ENCODE measurements around the gene VIPR1. TPM values are rescaled to one million over a fixed set of nuclear protein-coding genes. Genes with fewer than 3 reads are reported as not detected.
A peak's percentile ranks its signal among the peaks of the same experiment; 100 is the strongest.

VIPR1 gene
- total RNA-seq, 6 experiments from 2014 or later, result not detected

GRCh38 chr3:42545284-42545900 lies 42.9 kb downstream of the VIPR1 start:
- TF ChIP-seq CTCF (IDR thresholded peaks at IDR 0.05), result no peak; the same call in 1 of the 2 replicates
- DNase-seq, result no peak
- H3K4me3 Mint-ChIP-seq, result no peak overlapping the region

GRCh38 chr3:42546691-42547213 lies 44.3 kb downstream of the VIPR1 start:
- H3K9me3 Mint-ChIP-seq, result no peaks in the 10 kb centered on the region
- H3K4me3 Mint-ChIP-seq, result no peak overlapping the region
- H3K27me3 Mint-ChIP-seq (ENCODE audit: insufficient read depth), result peaks cover 7% of the 10 kb centered on the region
- H3K27ac Mint-ChIP-seq, result no peak overlapping the region
- no peaks in the 10 kb centered on the region for H3K4me1 Mint-ChIP-seq (ENCODE audit: low read depth)
- H3K36me3 Mint-ChIP-seq (ENCODE audit: low read depth), result peaks cover 5% of the 10 kb centered on the region; the same call in 1 of the 2 replicates
- no peak for DNase-seq
- no peak for TF ChIP-seq CTCF (IDR thresholded peaks at IDR 0.05)

More at GRCh38 chr3:42545284-42545900, 42.9 kb downstream of the VIPR1 start:
- peaks cover 7% of the 10 kb centered on the region for H3K27me3 Mint-ChIP-seq (ENCODE audit: insufficient read depth)
- H3K36me3 Mint-ChIP-seq (ENCODE audit: low read depth), result no peaks in the 10 kb centered on the region
- no peak overlapping the region for H3K27ac Mint-ChIP-seq
- no peaks in the 10 kb centered on the region for H3K4me1 Mint-ChIP-seq (ENCODE audit: low read depth)
- H3K9me3 Mint-ChIP-seq, result no peaks in the 10 kb centered on the region

GRCh38 chr3:42547401-42547945 lies 45.0 kb downstream of the VIPR1 start:
- H3K36me3 Mint-ChIP-seq (ENCODE audit: low read depth), result peaks cover 8% of the 10 kb centered on the region; the same call in 1 of the 2 replicates
- H3K27ac Mint-ChIP-seq, result no peak overlapping the region
- TF ChIP-seq CTCF (IDR thresholded peaks at IDR 0.05), result peak; percentile 99
- peaks cover 5% of the 10 kb centered on the region for H3K27me3 Mint-ChIP-seq (ENCODE audit: insufficient read depth)
- no peaks in the 10 kb centered on the region for H3K9me3 Mint-ChIP-seq
- DNase-seq, result peak; percentile 33
- no peaks in the 10 kb centered on the region for H3K4me1 Mint-ChIP-seq (ENCODE audit: low read depth)
- H3K4me3 Mint-ChIP-seq, result no peak overlapping the region

DNA sequence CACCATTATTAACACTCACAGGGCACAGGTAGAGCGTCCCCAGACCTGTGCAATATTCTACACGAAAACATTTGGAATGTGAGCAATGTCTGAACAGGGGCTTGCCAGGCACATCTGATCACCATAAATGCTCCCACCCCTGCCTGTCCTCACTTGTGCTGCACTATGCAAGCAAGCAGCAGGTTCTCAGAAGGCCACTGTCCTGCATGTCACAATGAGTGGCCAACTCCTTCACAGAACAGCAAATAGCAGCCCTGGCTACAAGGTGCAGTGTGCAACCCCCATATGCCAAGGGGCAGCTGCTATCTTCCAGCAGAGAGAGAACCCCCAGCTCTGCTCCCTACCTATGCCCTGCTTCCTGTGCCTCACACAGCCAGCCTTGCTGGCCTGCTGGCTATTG lies 46.7 kb downstream of the VIPR1 start:
- H3K9me3 Mint-ChIP-seq, result no peaks in the 10 kb centered on the region
- H3K4me3 Mint-ChIP-seq, result no peak overlapping the region
- DNase-seq, result no peak
- peaks cover 22% of the 10 kb centered on the region for H3K36me3 Mint-ChIP-seq (ENCODE audit: low read depth)
- H3K27ac Mint-ChIP-seq, result no peak overlapping the region
- H3K4me1 Mint-ChIP-seq (ENCODE audit: low read depth), result no peaks in the 10 kb centered on the region
- TF ChIP-seq CTCF (IDR thresholded peaks at IDR 0.05), result no peak
- H3K27me3 Mint-ChIP-seq (ENCODE audit: insufficient read depth), result no peaks in the 10 kb centered on the region; the same call in 1 of the 2 replicates

- Mint-ChIP-seq H3K4me1 (ENCODE audit: low read depth) (no peaks in the 10 kb centered on the region), H3K27ac (no peak overlapping the region), H3K36me3 (ENCODE audit: low read depth) (peaks cover 26% of the 10 kb centered on the region), H3K4me3 (no peak overlapping the region), H3K27me3 (ENCODE audit: insufficient read depth) (no peaks in the 10 kb centered on the region; the same call in 1 of the 2 replicates), H3K9me3 (no peaks in the 10 kb centered on the region)
- TF ChIP-seq CTCF (IDR thresholded peaks at IDR 0.05), result no peak
- DNase-seq, result no peak
These were observed 47.8 kb downstream of the VIPR1 start for GRCh38 chr3:42550250-42550649.
